RWPE1 (cell line): ENCODE data around the gene CCDC117.
"Not testable (repeated sequence)": the region's sequence is repeated elsewhere in the genome, so short reads cannot be mapped to it uniquely, and the experiment has no call there.

Experiments
- CTCF ChIA-PET: fragments of 350-600 bp; sonication (Branson Sonifier 250); formaldehyde crosslinking; extraction: SDS; loops from one replicate; lab custom pipeline; 2021; lab: Yijun Ruan, JAX
- POLR2A ChIA-PET: fragments of 400-600 bp; formaldehyde crosslinking; extraction: SDS; loops from one replicate; lab custom pipeline; 2020; ENCODE audit warnings: antibody characterized with exemption; ENCODE audit not compliant: low non-redundant PET; lab: Yijun Ruan, JAX
- DNase-seq: peaks from one replicate; pipeline ENCODE4 v3.0.0; 2012; ENCODE audit warnings: low spot score
- H3K27ac ChIP-seq: fragments of 450-650 bp; 2 replicates; pipeline ENCODE4 v1.5.1; 2017
- CTCF ChIP-seq: fragments of 450-650 bp; conservative IDR thresholded peaks from 2 replicates; pipeline ENCODE4 v1.5.1; 2017; ENCODE audit warnings: low read depth, mild to moderate bottlenecking

The CCDC117 gene

GRCh38 chr22:28743852-28744251, 28.6 kb upstream of the CCDC117 start:
- ChIA-PET CTCF (interaction anchor here (0.6 to 0.7 kb wide), 2 partner anchors 15 to 27 kb away, joined by 3 to 4 read pairs; no protein-coding TSS in a partner anchor), POLR2A (no interaction called here)
- DNase-seq: no peak
- peak overlapping the region; percentile 2; the same call in 1 of the 2 replicates for H3K27ac ChIP-seq
- no peak for TF ChIP-seq CTCF

GRCh38 chr22:28750471-28750881, 22.0 kb upstream of the CCDC117 start:
- POLR2A ChIA-PET: no interaction called here
- no peak overlapping the region for H3K27ac ChIP-seq

GRCh38 chr22:28754512-28754911, 18.0 kb upstream of the CCDC117 start:
- DNase-seq, H3K27ac ChIP-seq, CTCF ChIA-PET, POLR2A ChIA-PET: not testable (repeated sequence)

More at GRCh38 chr22:28750471-28750881, 22.0 kb upstream of the CCDC117 start:
- DNase-seq: no peak
- no peak for TF ChIP-seq CTCF
- CTCF ChIA-PET: no interaction called here

GRCh38 chr22:28759861-28760560, 12.5 kb upstream of the CCDC117 start:
- CTCF ChIA-PET: no interaction called here
- TF ChIP-seq CTCF: no peak
- POLR2A ChIA-PET: interaction anchor here (0.6 kb wide), 2 partner anchors 41 to 114 kb away, joined by 3 read pairs; no protein-coding TSS in a partner anchor
- no peak for DNase-seq
- H3K27ac ChIP-seq: no peak overlapping the region

- TF ChIP-seq CTCF: no peak
- POLR2A ChIA-PET: no interaction called here
- CTCF ChIA-PET: no interaction called here
Observed at GRCh38 chr22:28761449-28761755, 11.1 kb upstream of the CCDC117 start.

GRCh38 chr22:28762000-28762399, 10.5 kb upstream of the CCDC117 start:
- H3K27ac ChIP-seq, POLR2A ChIA-PET, CTCF ChIA-PET, DNase-seq: not testable (repeated sequence)

More at GRCh38 chr22:28761449-28761755, 11.1 kb upstream of the CCDC117 start:
- no peak for DNase-seq
- no peak overlapping the region for H3K27ac ChIP-seq

- ChIA-PET CTCF (no interaction called here), POLR2A (no interaction called here)
- DNase-seq: no peak
- H3K27ac ChIP-seq: no peak overlapping the region
- TF ChIP-seq CTCF: no peak
Observed at GRCh38 chr22:28766628-28767027, 5.9 kb upstream of the CCDC117 start.
